Measurements from ENCODE around the gene ZFAND2A.

- TF ChIP-seq POLR2A (IDR thresholded peaks at IDR 0.05; ENCODE audit: low read length) (no peak), GATA1 (IDR thresholded peaks at IDR 0.05; ENCODE audit: low read depth, low read length) (no peak)
Observed at GRCh38 chr7:1168422-1168821, 8.4 kb upstream of the ZFAND2A start.

All from erythroblast (primary cell).